GM19324 (cell line): ENCODE data around the gene FOXN1.
"Not testable (repeated sequence)": the region's sequence is repeated elsewhere in the genome, so short reads cannot be mapped to it uniquely, and the experiment has no call there.

ENCODE experiments used
- ATAC-seq: cut with Tn5 transposase; IDR thresholded peaks from one replicate; pipeline ENCODE4 v1.9.1; 2021; ENCODE audit warnings: mild to moderate bottlenecking, moderate library complexity; ENCODE audit not compliant: unreplicated experiment, low FRiP score

The FOXN1 gene

DNA sequence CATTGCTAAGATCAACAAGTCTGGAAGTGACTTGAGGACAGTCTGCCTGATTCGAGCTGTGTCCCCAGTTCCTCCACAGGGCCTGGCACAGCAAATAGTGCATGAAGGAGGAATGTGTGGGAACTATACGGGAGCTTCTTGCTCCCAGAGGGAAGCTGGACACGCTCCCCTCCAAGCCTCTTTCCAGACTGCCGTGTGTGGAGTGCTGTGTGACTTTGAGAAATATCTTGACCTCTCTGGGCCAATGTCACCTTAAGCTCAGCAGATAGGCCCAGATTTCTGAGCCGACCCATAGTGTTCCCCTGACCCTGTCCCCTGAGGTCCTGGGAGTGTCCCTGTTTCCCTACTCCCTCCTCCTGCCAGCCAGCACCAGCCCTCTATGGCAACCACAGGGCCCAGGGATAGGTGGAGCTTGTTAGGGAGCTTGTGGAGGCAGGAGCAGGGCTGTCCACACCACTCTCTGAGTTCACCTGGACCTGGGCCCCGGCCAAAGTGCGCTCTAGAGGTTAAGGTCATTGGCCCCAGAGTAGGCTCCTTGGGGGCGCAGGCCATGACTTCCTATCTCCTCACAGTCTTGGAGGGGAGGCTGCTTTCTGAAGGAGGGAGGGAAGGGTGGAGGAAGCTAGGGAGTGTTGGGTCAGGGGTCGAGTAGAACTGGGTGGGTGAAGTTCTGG lies 6.3 kb upstream of the FOXN1 start:
- no peak for ATAC-seq

DNA sequence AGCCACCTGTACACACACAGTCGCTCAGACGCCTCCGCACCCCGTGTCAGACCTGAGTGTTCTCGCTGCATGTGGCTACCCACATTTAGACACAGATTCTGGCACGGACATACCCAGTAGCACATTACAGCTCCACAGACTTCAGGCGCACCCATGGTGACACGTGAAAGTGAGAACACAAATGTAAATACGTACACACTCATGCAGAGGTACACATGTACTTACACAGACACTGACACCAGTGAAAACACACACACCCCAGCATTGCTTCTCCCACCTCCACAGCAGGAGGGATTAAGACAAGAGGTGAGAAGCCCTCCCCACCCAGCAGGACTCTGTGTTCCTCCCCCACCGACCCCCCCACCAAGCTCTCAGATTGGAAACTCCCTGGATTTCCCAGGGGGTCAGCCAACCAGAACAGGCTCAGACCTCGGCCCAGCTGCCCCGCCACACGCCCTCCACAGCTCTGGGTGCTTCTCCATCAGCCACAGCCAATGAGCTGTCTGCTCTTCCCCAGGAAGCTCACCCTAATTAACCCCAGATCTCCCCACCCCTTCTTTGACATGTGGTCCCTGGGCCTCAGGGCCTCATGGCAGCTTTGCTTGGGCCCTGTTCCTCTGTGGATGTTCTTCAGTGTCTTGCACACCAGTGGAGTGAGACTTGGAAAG lies 5.3 kb upstream of the FOXN1 start:
- ATAC-seq = no peak

DNA sequence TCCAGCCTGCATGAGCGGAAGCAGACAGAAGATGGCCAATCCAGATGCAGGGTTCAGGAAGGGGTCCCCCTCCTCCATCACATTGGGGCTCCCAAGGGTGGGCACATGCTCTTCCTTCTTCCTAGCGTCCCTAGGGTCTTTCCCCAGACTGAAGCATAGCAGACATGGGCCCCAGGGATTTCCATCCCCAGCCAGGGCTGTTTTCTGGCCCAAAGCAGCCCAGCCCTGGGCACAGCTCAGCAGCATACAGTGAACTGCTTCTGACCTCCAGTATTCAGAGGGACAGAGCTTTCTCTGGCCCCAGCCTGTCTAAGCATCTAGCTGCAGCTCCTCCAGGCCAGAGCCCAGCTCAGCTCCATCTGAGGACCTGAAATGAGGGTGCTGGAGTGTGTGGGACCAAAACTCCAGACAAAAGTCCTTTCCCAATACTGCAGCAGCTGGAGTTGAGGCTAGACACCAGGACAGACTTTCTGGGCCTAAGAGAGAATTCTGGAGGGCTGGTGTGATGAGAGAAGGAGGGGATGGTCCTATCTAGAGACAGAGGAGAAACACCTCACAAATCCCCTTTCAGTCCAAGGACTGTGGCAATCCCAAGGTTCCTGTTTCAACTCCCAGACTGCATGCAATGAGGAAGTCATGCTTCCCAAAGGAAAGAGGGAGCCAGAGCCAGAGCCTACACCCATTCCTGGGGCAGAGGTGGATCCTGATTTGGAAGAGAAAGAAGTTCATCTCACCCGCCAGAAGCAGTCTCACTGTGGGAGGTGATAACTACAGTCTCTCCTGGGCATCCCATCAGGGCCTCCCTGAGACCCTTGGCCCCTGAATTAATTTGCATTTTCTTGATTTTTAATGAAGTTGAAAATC lies 4.5 kb upstream of the FOXN1 start:
- ATAC-seq = no peak

DNA sequence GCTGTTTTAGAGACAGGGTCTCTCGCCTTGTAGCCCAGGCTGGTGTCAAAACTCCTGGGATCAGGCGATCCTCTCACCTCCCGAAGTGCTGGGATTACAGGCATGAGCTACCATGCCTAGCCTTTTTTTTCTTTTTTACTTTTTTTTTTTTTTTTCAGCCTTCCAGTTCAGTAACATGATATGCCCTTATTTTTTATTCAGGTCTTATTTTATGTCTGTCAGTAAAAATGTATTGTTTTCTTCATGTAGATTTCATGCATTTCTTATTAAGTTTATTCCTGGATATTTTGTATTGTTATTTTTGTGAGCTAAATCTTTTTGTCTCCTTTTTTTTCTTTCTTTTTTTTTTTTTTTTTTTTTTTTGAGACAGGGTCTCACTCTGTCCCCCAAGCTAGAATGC lies 2.7 kb upstream of the FOXN1 start:
- ATAC-seq = no peak

DNA sequence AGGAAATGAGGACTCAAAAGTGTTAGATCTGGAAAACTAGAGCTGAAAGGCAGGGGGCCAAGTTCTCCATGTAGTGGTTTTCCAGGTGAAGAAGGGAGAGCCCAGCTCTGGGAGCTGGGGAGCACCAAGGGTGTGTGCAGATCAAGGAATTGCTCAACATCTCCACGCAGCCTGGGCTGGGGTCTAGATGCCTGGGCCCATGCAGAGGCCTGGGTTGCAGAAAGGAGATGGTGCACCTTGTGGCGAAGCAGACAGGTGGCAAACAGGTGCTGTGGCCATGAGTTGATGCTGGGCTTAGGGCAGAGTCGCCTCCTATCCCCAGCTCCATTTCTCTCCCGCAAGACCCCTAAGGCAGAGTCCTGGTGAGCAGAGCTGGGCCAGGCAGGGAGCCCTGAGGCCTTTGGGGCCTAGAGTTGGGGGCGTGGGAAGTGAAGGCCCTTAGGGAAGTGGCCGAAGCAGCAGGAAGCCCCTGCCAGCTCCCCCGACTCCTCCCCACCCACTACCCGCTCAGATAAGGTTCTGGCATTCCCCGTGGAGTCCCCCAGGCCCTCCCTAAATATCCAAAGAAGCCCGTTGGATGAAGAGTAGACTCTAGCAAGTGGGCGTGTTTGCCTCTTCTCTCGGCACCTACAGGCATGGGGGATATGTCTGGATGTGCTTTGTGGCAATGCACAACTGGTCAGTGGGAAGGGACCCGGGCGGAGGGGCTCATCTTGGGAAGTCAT lies 777 bp downstream of the FOXN1 start:
- ATAC-seq = no peak

DNA sequence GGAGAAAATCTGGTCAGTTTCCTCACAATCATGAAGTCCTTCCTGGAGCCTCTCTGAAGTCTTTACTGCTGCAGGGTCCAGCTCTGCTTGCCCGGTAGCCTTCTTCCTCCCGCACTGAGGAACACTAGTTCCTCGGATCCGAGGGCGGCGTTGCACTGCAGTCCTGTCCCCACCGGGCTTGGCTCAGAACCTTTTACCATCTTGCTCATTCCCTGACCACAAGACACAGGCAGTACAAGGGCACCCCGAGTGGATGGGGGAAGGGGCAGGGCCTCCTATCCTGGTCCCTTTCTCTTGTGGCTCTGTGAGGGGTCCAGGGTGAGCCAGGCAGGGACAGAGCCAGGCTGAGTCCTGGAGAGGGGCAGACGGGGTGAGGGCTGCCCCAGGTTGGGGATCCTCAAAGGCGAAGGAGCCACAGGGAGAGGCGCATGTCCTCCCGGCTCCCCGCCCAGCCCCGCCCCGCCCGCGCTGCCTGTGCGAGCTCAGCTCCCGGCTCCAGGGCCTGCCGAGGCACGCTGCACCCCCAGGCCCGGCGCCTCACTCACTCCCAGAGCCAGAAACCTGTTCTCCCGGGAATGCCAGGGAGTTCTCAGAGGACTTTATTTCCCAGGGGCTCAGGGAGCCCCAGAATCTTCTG lies 1.5 kb downstream of the FOXN1 start:
- ATAC-seq = no peak

DNA sequence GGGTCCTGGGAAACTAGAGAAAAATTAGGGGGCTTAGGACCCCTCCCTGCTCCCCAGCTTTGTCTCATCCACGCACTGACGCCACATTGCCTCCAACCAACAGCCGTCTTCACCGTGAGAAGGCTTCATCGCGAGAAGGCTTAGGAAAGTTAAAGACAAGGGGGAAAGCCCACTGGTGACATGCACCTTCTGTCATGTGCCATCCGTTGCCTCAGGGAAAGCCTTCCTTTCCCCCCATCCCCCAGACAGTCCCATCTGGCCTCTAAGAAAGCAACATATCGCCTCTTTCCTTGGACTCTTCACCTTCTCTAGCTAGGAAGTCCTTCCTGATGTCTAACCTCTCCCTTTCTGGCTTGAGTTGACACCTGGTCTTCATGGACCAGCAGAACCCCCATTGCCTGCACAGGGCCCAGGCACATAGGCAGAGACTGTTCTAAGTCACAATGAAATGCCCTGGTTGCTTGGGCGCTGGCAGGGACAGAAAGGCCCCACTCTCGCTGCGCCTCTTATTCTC lies 2.1 kb downstream of the FOXN1 start:
- no peak for ATAC-seq

DNA sequence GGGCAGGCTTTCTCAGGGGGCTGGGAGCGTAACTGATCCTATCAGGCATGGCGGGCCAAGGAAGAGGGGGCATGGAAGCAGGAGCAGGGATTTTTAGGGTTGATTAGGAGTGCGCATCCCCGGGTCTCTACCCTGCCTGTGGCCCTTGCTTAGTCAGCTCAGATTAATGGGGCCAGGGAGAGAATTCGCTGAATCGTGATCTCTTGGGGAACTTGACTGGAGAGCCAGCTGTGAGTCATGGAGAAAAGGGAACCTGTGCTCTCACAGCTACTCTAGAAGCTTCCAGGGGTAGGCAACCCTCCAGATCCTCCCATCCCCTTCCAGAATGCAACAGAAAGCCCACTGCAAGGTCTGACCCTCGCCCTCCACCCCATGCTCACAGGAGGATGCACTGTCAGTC lies 3.6 kb downstream of the FOXN1 start:
- ATAC-seq = no peak

DNA sequence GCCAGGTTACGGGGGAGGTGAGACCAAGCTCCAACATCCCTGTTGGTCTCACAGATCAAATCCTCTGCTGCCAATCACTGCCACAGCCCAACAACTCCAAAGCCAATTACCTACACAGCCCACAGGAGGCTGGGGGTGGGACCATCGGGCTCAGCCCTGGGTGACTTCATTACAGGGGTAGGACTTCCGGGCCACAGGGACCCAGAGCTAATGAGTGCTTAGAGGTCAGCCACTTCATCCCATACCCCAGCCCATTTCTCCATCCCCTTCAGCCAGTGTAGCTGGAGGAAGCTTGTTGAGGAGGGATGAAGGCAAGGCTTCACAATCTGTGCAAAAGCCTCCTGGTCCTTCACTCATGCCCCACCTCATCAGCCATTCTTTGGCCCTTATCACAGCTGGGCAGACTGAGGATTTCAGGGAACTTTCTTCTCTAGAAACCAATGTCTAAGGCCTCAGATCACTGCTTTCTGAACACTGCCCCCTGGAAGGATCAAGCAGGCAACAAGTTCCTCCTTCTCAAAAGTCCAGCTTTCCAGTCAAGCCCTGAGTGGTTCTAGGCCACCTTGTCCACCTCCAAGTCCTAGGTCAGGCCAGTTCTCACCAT lies 5.8 kb downstream of the FOXN1 start:
- no peak for ATAC-seq

DNA sequence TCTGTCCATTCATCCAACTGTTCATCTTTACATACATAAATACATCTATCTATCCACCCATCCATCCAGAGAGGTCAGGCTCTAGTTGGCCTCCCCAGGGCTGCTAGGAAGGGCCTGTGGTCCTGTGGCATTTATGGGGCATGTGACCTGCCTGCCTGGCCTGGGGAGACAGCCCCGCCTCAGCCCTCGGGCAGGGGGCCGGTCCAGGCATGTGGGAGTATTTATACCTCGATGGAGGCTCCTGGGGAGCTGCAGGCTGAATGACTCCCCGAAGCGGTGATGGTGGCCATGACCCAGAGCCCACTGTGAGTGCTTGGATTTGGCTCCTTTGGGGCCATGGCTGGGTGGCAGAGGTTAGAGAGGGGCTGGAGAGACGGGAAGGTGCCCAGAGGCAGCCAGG lies 7.3 kb downstream of the FOXN1 start:
- ATAC-seq = no peak

DNA sequence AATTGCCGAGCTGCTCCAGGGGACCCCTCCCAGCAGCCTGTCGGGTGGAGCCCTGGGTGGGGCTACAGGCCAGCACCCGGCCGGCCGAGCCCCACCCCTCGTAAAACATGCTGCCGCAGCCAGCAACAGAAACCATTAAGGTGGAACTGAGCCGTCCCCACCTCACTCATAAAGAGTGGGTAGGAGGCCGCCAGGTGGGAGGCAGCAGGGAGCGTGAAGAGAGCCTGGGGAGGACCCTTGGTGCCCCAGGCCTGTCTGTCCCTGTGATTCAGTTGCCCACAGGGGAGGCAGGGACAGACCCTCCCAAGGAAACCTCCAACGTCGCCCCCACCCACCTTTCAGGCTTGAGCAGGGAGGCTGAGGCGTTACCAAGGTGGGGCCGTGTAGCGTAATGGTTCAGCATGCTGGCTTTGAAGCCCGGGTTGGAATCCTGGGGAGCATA lies 8.4 kb downstream of the FOXN1 start:
- no peak for ATAC-seq

DNA sequence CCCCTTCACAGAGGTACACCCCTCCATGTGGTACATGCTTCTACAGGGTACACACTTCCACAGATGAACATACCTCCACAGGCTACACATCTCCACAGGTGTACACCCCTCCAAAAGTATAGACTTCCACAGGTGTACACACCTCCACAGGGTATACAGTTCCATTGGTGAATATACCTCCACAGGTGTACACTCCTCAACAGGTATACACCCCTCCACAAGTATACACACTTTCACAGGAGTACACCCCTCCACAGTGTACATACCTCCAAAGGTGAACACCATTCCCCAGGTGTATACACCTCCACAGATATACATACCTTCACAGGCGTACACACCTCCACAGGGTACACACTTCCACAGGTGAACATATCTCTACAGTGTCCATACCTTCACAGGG lies 9.4 kb downstream of the FOXN1 start:
- no peak for ATAC-seq

DNA sequence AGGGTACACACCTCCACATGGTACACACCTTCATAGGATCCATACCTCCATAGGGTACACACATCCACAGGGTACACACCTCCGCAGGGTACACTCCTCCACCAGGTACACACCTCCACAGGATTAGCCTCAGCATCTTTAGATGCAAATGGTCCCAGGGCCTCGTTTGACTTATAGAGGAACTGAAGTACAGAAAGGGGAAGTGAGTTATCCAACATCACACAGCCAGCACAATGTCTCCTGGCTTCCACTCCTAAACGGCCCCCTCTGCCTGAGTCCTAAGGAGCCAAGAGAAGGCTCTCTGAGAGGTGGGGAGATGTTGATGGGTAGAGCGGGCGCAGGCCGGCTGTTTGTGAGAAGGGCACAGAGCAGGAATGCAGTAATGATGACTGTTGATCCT lies 12.0 kb downstream of the FOXN1 start:
- no peak for ATAC-seq

DNA sequence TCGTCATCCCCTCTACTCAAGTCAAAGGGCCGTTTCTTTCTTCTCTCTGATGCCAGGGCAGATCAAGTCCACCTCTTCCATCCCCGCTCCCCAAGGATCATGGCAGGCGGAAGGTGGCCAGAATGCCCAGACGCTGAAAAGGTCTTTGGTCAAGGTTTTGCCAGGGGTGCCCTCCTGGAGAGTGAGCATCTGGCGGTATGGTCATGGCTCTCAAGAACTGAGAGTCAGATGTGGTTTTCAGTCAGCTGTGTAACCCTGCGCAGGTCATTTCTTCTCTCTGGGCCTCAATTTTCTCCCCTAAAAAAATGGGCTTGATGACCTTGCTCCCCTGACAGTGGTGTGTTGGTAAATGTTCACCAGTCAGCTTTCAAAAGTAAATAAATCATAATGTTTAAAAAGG lies 12.4 kb downstream of the FOXN1 start:
- ATAC-seq = no peak

DNA sequence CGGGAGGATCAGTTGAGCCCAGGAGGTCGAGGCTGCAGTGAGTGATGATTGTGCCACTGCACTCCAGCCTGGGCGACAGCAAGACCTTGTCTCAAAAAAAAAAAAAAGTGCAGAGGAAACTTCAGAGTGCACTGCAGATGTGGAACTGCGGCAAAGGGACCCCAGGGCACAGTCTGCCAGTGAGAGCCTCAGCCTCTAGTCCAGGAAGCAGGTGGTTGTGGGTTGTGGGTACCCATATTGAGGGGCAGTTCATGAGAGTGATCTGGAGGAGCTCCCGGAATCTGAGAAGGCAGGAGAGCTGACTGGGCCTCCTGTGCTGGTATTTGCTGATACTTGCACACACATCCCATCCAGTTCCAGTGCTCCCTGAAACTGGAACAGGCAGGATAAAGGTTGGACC lies 13.1 kb downstream of the FOXN1 start:
- no peak for ATAC-seq

DNA sequence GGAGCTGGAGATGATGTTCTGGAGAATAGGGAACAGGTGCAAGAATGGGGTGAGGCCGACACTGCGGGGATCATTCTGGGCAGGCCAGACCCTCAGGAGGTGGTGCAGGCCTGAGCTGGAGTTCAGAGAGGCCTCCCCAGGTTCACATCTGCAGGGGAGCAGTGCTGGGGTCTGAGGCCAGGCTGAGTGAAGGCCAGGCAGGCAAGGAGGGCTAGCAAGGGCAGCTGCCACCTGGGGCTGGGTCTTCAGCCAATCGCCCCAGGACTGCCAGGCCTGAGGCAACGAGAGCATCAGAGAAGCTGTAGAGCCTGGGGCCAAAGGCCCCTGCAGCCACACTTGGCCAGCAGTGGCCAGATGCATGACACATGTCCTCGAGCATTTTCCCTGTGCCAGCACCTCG lies 14.5 kb downstream of the FOXN1 start:
- ATAC-seq = no peak

DNA sequence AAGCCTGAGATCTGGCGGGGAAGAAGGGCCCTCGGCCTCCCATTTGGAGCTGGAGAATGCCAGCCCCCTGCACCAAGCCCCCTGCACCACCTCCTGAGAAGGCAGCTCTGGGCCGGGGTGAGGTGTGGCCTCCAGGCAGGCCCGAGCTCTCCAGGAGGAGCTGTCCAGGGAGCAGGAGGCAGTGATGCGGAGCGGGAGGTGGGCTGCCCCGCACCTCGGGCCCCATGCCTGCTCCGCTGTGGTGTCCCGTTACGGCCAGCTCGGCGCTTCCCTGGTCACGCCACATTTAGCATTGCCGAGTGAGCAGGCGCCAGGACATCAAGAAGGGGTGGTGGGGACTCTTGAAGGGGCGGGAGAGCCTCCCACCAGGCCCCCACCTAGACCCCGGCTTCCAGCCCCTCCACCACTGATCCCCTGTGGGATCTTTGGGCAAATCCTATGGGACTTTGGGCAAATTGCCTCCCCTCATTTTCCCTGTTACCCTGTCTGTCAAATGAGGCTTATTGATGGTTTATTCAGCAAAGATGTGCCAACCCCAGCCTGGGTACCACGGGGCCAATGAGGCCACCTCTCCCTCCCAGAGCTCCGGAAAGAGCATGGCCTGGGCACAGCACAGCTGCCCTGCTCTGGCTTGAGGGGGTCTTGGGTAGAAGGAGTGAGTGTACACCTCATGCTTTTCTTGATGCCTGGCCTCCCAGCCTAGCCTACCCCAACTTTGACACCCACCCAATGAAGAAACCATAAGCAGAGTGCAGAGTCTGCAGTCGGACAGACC lies 15.3 kb downstream of the FOXN1 start:
- ATAC-seq = no peak

DNA sequence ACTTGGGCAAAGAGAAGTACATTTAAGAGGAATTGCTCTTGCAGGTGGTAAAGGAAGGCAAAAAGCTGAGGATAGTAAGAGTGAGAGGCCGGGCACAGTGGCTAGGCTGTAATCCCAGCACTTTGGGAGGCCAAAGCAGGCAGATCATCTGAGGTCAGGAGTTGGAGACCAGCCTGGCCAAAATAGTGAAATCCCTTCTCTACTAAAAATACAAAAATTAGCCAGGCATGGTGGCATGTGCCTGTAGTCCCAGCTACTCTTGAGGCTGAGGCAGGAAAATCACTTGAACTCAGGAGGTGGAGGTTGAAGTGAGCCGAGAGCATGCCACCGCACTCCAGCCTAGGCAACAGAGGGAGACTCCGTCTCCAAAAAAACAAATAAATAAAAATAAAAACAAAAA lies 16.1 kb downstream of the FOXN1 start:
- ATAC-seq = not testable (repeated sequence)

DNA sequence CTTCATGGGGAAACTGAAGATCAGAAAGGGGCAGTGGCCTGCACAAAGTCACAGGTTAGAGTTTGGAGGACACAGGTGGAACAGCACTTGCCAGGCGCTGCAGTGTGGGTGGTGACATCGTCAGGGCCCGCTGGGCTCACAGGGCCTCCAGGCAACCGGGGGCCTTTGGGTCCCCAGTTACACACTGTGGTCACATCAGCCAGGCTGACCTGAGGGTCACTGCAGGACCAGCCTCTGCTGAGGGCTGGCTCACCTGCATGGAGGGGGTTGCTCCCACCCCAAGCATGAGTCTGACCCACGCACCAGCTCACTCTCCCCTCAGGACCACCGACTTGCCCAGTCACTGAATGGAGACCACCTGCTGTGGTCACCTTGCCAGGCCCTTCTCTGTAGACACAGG lies 17.0 kb downstream of the FOXN1 start:
- no peak for ATAC-seq
